IPS-15b (cell line): ENCODE results near the gene ELK3.

Experiments
- H3K27me3 ChIP-seq: one replicate; pipeline ENCODE4 v1.6.1; 2013; ENCODE audit warnings: low read length; ENCODE audit not compliant: control insufficient read depth, insufficient read depth
- H3K36me3 ChIP-seq: one replicate; pipeline ENCODE4 v1.6.1; 2013; ENCODE audit warnings: low read length; ENCODE audit not compliant: control insufficient read depth, insufficient read depth
- H3K4me1 ChIP-seq: one replicate; pipeline ENCODE4 v1.6.1; 2013; ENCODE audit warnings: mild to moderate bottlenecking, low read length; ENCODE audit not compliant: control insufficient read depth, insufficient read depth
- H3K4me3 ChIP-seq: one replicate; pipeline ENCODE4 v1.5.1; 2013; ENCODE audit warnings: low read depth, low read length
- H3K9ac ChIP-seq: one replicate; pipeline ENCODE4 v1.6.1; 2013; ENCODE audit warnings: low read depth, mild to moderate bottlenecking, low read length
- H3K9me3 ChIP-seq: one replicate; pipeline ENCODE4 v1.6.1; 2013; ENCODE audit warnings: mild to moderate bottlenecking, low read length; ENCODE audit not compliant: control insufficient read depth, insufficient read depth

ELK3 gene

GRCh38 chr12:96230646-96231045 is 36.5 kb downstream of the ELK3 start:
- Histone ChIP-seq H3K4me3 (no peak overlapping the region), H3K9ac (no peak overlapping the region), H3K9me3 (no peaks in the 10 kb centered on the region), H3K4me1 (no peaks in the 10 kb centered on the region), H3K27me3 (no peaks in the 10 kb centered on the region), H3K36me3 (no peaks in the 10 kb centered on the region)

- Histone ChIP-seq H3K9ac (no peak overlapping the region), H3K9me3 (no peaks in the 10 kb centered on the region), H3K27me3 (no peaks in the 10 kb centered on the region), H3K4me1 (no peaks in the 10 kb centered on the region), H3K36me3 (no peaks in the 10 kb centered on the region), H3K4me3 (no peak overlapping the region)
Observed at GRCh38 chr12:96233168-96233567, 39.0 kb downstream of the ELK3 start.

GRCh38 chr12:96233939-96234461 is 39.8 kb downstream of the ELK3 start:
- no peak overlapping the region for H3K9ac ChIP-seq
- H3K27me3 ChIP-seq, result no peaks in the 10 kb centered on the region
- H3K9me3 ChIP-seq, result no peaks in the 10 kb centered on the region
- no peak overlapping the region for H3K4me3 ChIP-seq
- H3K4me1 ChIP-seq, result no peaks in the 10 kb centered on the region
- H3K36me3 ChIP-seq, result no peaks in the 10 kb centered on the region

GRCh38 chr12:96234591-96235483 is 40.7 kb downstream of the ELK3 start:
- Histone ChIP-seq H3K36me3 (no peaks in the 10 kb centered on the region), H3K27me3 (no peaks in the 10 kb centered on the region), H3K9ac (no peak overlapping the region), H3K4me3 (no peak overlapping the region), H3K4me1 (no peaks in the 10 kb centered on the region), H3K9me3 (no peaks in the 10 kb centered on the region)

- no peaks in the 10 kb centered on the region for H3K27me3 ChIP-seq
- no peak overlapping the region for H3K4me3 ChIP-seq
- H3K9me3 ChIP-seq, result no peaks in the 10 kb centered on the region
- no peaks in the 10 kb centered on the region for H3K4me1 ChIP-seq
- no peak overlapping the region for H3K9ac ChIP-seq
- no peaks in the 10 kb centered on the region for H3K36me3 ChIP-seq
Observed at GRCh38 chr12:96235484-96235826, 41.3 kb downstream of the ELK3 start.

GRCh38 chr12:96236221-96236822 is 42.1 kb downstream of the ELK3 start:
- H3K4me3 ChIP-seq, result no peak overlapping the region
- H3K9me3 ChIP-seq, result no peaks in the 10 kb centered on the region
- no peaks in the 10 kb centered on the region for H3K4me1 ChIP-seq
- no peaks in the 10 kb centered on the region for H3K36me3 ChIP-seq
- no peaks in the 10 kb centered on the region for H3K27me3 ChIP-seq
- no peak overlapping the region for H3K9ac ChIP-seq

- Histone ChIP-seq H3K4me3 (no peak overlapping the region), H3K4me1 (no peaks in the 10 kb centered on the region)
Observed at GRCh38 chr12:96237035-96237434, 42.9 kb downstream of the ELK3 start.

GRCh38 chr12:96237465-96238077 is 43.4 kb downstream of the ELK3 start:
- Histone ChIP-seq H3K4me3 (no peak overlapping the region), H3K36me3 (no peaks in the 10 kb centered on the region)

More at GRCh38 chr12:96237035-96237434, 42.9 kb downstream of the ELK3 start:
- no peaks in the 10 kb centered on the region for H3K36me3 ChIP-seq
- H3K9ac ChIP-seq, result no peak overlapping the region
- no peaks in the 10 kb centered on the region for H3K27me3 ChIP-seq
- no peaks in the 10 kb centered on the region for H3K9me3 ChIP-seq

GRCh38 chr12:96238336-96239047 is 44.3 kb downstream of the ELK3 start:
- H3K9ac ChIP-seq, result no peak overlapping the region
- H3K27me3 ChIP-seq, result no peaks in the 10 kb centered on the region
- no peaks in the 10 kb centered on the region for H3K4me1 ChIP-seq
- H3K36me3 ChIP-seq, result no peaks in the 10 kb centered on the region
- no peaks in the 10 kb centered on the region for H3K9me3 ChIP-seq
- H3K4me3 ChIP-seq, result no peak overlapping the region

More at GRCh38 chr12:96237465-96238077, 43.4 kb downstream of the ELK3 start:
- H3K9me3 ChIP-seq, result no peaks in the 10 kb centered on the region
- H3K27me3 ChIP-seq, result no peaks in the 10 kb centered on the region
- H3K9ac ChIP-seq, result no peak overlapping the region
- no peaks in the 10 kb centered on the region for H3K4me1 ChIP-seq

- H3K4me1 ChIP-seq, result no peaks in the 10 kb centered on the region
- H3K9me3 ChIP-seq, result no peaks in the 10 kb centered on the region
- no peak overlapping the region for H3K9ac ChIP-seq
- no peaks in the 10 kb centered on the region for H3K36me3 ChIP-seq
- H3K27me3 ChIP-seq, result no peaks in the 10 kb centered on the region
- H3K4me3 ChIP-seq, result no peak overlapping the region
Observed at GRCh38 chr12:96239711-96240635, 45.8 kb downstream of the ELK3 start.
